HG02884 (cell line): ENCODE measurements around the gene SLC39A13.

ENCODE experiments used
- ATAC-seq: cut with Tn5 transposase; IDR thresholded peaks from one replicate; pipeline ENCODE4 v1.9.1; 2021; ENCODE audit warnings: mild to moderate bottlenecking, moderate library complexity; ENCODE audit not compliant: unreplicated experiment

The SLC39A13 gene

GRCh38 chr11:47418454-47419259, 10.3 kb downstream of the SLC39A13 start:
- no peak for ATAC-seq

- no peak for ATAC-seq
These were observed 17.2 kb downstream of the SLC39A13 start for GRCh38 chr11:47425611-47426010.

GRCh38 chr11:47426062-47426956, 17.9 kb downstream of the SLC39A13 start, which contains the start of gene PSMC3:
TSS of gene PSMC3 (minus strand) at chr11:47426439. CDS start at chr11:47426279, 160 bp downstream.
- peak; percentile 90 for ATAC-seq

- no peak for ATAC-seq
These were observed 22.1 kb downstream of the SLC39A13 start for GRCh38 chr11:47430524-47430923.

- no peak for ATAC-seq
These were observed 23.1 kb downstream of the SLC39A13 start for GRCh38 chr11:47431356-47432083.

GRCh38 chr11:47433157-47433556, 24.8 kb downstream of the SLC39A13 start:
- no peak for ATAC-seq

GRCh38 chr11:47434011-47434786, 25.8 kb downstream of the SLC39A13 start:
- ATAC-seq: no peak

GRCh38 chr11:47435687-47436086, 27.3 kb downstream of the SLC39A13 start:
- no peak for ATAC-seq

GRCh38 chr11:47436726-47437125, 28.3 kb downstream of the SLC39A13 start:
- no peak for ATAC-seq

- ATAC-seq: no peak
These were observed 28.9 kb downstream of the SLC39A13 start for GRCh38 chr11:47437218-47437745.

- no peak for ATAC-seq
These were observed 29.5 kb downstream of the SLC39A13 start for GRCh38 chr11:47437746-47438418.

GRCh38 chr11:47438721-47439120, 30.3 kb downstream of the SLC39A13 start:
- no peak for ATAC-seq

- ATAC-seq: no peak
These were observed 31.7 kb downstream of the SLC39A13 start for GRCh38 chr11:47440054-47440476.

GRCh38 chr11:47441421-47441820, 33.0 kb downstream of the SLC39A13 start:
- ATAC-seq: no peak

- ATAC-seq: no peak
These were observed 34.1 kb downstream of the SLC39A13 start for GRCh38 chr11:47442514-47442913.

- no peak for ATAC-seq
These were observed 34.8 kb downstream of the SLC39A13 start for GRCh38 chr11:47443028-47443700.

GRCh38 chr11:47443817-47444216, 35.4 kb downstream of the SLC39A13 start:
- no peak for ATAC-seq

GRCh38 chr11:47445840-47446239, 37.5 kb downstream of the SLC39A13 start:
- no peak for ATAC-seq

GRCh38 chr11:47446833-47447232, 38.4 kb downstream of the SLC39A13 start:
- no peak for ATAC-seq
